Trophoblast cell (in vitro differentiated cells and primary cell): ENCODE results near the gene XKR7.

ENCODE experiments used
- DNase-seq, 2 donors: peaks; one replicate each; pipeline ENCODE4 v3.0.0-alpha.2; 2016
- H2AFZ ChIP-seq: 2 replicates; pipeline ENCODE4 v1.6.1; 2013; ENCODE audit warnings: low read length, moderate library complexity, mild to moderate bottlenecking; ENCODE audit not compliant: insufficient read depth, poor library complexity
- H2AK5ac ChIP-seq: 2 replicates; pipeline ENCODE4 v1.6.1; 2013; ENCODE audit warnings: mild to moderate bottlenecking, low read length
- H2BK120ac ChIP-seq: 2 replicates; pipeline ENCODE4 v1.6.1; 2013; ENCODE audit warnings: low read length, mild to moderate bottlenecking, moderate library complexity; ENCODE audit not compliant: insufficient read depth, poor library complexity
- H2BK12ac ChIP-seq: 2 replicates; pipeline ENCODE4 v1.6.1; 2013; ENCODE audit warnings: mild to moderate bottlenecking, low read length, moderate library complexity
- H2BK5ac ChIP-seq: 2 replicates; pipeline ENCODE4 v1.6.1; 2013; ENCODE audit warnings: low read length, low read depth, moderate library complexity, mild to moderate bottlenecking; ENCODE audit not compliant: poor library complexity
- H3K14ac ChIP-seq: 2 replicates; pipeline ENCODE4 v1.6.1; 2013; ENCODE audit warnings: mild to moderate bottlenecking, low read length
- H3K18ac ChIP-seq: 2 replicates; pipeline ENCODE4 v1.6.1; 2013; ENCODE audit warnings: mild to moderate bottlenecking, low read length
- H3K23ac ChIP-seq: 2 replicates; pipeline ENCODE4 v1.6.1; 2013; ENCODE audit warnings: low read length
- H3K27ac ChIP-seq: 2 replicates; pipeline ENCODE4 v1.5.1; 2013; ENCODE audit warnings: low read depth, mild to moderate bottlenecking, inconsistent platforms, low read length, moderate library complexity
- H3K27me3 ChIP-seq: 2 replicates; pipeline ENCODE4 v1.6.1; 2013; ENCODE audit warnings: inconsistent platforms, mild to moderate bottlenecking, low read length, moderate library complexity; ENCODE audit not compliant: insufficient read depth
- H3K36me3 ChIP-seq, 2 experiments: 1 replicate in 1 of 2; 2 replicates in 1 of 2; pipeline ENCODE4 v1.6.1; 2013; ENCODE audit warnings: low read length in 2 of 2, mild to moderate bottlenecking in 2 of 2, moderate library complexity in 1 of 2; ENCODE audit not compliant: insufficient read depth in 2 of 2, control insufficient read depth in 1 of 2
- H3K4ac ChIP-seq: 2 replicates; pipeline ENCODE4 v1.6.1; 2013; ENCODE audit warnings: low read depth, mild to moderate bottlenecking, low read length, moderate library complexity
- H3K4me1 ChIP-seq, 2 experiments: 1 replicate in 1 of 2; 2 replicates in 1 of 2; pipeline ENCODE4 v1.6.1; 2013; ENCODE audit warnings: low read length in 2 of 2, mild to moderate bottlenecking in 2 of 2, moderate library complexity in 1 of 2; ENCODE audit not compliant: insufficient read depth in 2 of 2, control insufficient read depth in 1 of 2
- H3K4me2 ChIP-seq: 2 replicates; pipeline ENCODE4 v1.6.1; 2013; ENCODE audit warnings: inconsistent platforms, mild to moderate bottlenecking, low read length, moderate library complexity
- H3K4me3 ChIP-seq: 2 replicates; pipeline ENCODE4 v1.5.1; 2013; ENCODE audit warnings: mild to moderate bottlenecking, low read depth, low read length, inconsistent platforms
- H3K79me1 ChIP-seq: one replicate; pipeline ENCODE4 v1.6.1; 2013; ENCODE audit warnings: low read length
- H3K79me2 ChIP-seq: 2 replicates; pipeline ENCODE4 v1.6.1; 2013; ENCODE audit warnings: low read length, mild to moderate bottlenecking; ENCODE audit not compliant: control insufficient read depth, insufficient read depth, poor library complexity
- H3K9ac ChIP-seq: 2 replicates; pipeline ENCODE4 v1.6.1; 2013; ENCODE audit warnings: mild to moderate bottlenecking, low read length
- H3K9me3 ChIP-seq: 2 replicates; pipeline ENCODE4 v1.6.1; 2013; ENCODE audit warnings: low read depth, mild to moderate bottlenecking, control low read depth, inconsistent platforms, low read length; ENCODE audit not compliant: insufficient read depth
- H4K12ac ChIP-seq: 2 replicates; pipeline ENCODE4 v1.6.1; 2013; ENCODE audit warnings: low read depth, mild to moderate bottlenecking, low read length, moderate library complexity
- H4K8ac ChIP-seq: 2 replicates; pipeline ENCODE4 v1.6.1; 2013; ENCODE audit warnings: low read depth, mild to moderate bottlenecking, low read length, moderate library complexity
- H4K91ac ChIP-seq: one replicate; pipeline ENCODE4 v1.6.1; 2013; ENCODE audit warnings: low read depth, mild to moderate bottlenecking, low read length, moderate library complexity
- WGBS: extraction: QIAGEN DNeasy Blood & Tissue Kit; methylation state at CpG from one replicate; pipeline ENCODE4 v1.1.7; 2013; ENCODE audit warnings: missing lambda C conversion rate; ENCODE audit not compliant: insufficient read length, insufficient coverage; ENCODE audit errors: extremely low coverage; 5-methylcytosine and 5-hydroxymethylcytosine counted together

The XKR7 gene

DNA sequence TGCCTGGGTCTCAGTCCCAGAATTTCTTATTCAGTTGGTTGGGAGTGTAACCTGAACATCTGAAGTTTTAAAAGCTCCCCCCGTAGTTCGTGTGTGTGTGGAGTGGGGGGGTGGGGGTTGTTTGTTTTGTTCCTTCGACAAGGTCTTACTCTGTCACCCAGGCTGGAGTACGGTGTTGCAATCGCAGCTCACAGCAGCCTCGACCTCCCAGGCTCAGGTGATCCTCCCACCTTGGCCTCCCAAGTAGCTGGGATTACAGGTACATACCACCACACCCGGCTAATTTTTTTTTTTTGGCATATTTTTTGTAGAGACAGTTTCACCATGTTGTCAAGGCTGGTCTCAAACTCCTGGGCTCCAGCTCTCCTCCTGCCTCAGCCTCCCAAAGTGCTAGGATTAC, 45.4 kb downstream of the XKR7 start:
- Histone ChIP-seq H2BK12ac (no peak overlapping the region), H2AFZ (no peak overlapping the region), H3K14ac (no peak overlapping the region), H3K4ac (no peak overlapping the region), H2BK120ac (no peak overlapping the region), H2AK5ac (no peak overlapping the region), H3K23ac (no peak overlapping the region), H3K4me2 (no peak overlapping the region), H4K8ac (no peak overlapping the region), H4K91ac (no peak overlapping the region), H3K79me2 (no peaks in the 10 kb centered on the region), H3K27me3 (no peaks in the 10 kb centered on the region), H3K4me3 (no peak overlapping the region), H3K36me3 (no peaks in the 10 kb centered on the region), H3K9ac (no peak overlapping the region), H3K27ac (no peak overlapping the region), H4K12ac (no peak overlapping the region), H3K18ac (no peak overlapping the region), H3K9me3 (no peaks in the 10 kb centered on the region), H2BK5ac (no peak overlapping the region), H3K79me1 (no peaks in the 10 kb centered on the region), H3K4me1 (peaks cover 0 to 2% of the 10 kb centered on the region in 2 experiments)
- peak in 1 of 2 donors; percentile 39 for DNase-seq
- no CpG with 5 or more reads among the region's 7 CpGs for WGBS

DNA sequence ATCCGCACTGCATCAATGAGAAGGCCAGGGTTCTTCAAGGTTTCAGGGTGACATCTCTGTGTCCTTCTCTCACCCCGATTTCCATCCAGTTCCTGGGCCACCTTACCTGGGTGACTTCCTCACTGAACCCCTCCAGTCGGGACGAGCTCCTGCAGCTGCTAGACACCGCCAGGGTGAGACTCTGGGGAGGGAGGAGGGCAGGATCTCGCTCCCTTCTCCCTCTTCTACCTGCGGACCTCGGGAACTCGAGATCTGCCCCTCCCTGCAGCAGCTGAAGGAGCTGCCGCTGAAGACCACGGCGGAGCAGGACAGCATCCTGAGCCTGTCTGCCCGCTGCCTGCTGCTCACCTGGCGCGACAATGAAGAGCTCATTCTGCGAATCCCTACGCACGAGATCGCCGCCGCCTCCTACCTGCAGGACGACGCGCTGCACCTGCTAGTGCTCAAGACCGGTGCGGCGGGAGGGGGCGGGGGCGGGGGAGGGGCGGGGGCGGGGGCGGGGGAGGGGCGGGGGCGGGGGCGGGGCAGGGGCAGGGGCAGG, 49.8 kb downstream of the XKR7 start:
- H4K8ac ChIP-seq = no peak overlapping the region
- H3K27ac ChIP-seq = no peak overlapping the region
- no peak overlapping the region for H3K9ac ChIP-seq
- H3K79me2 ChIP-seq = no peaks in the 10 kb centered on the region
- H3K9me3 ChIP-seq = no peaks in the 10 kb centered on the region
- H2AFZ ChIP-seq = no peak overlapping the region
- no CpG with 5 or more reads among the region's 35 CpGs for WGBS
- H3K23ac ChIP-seq = no peak overlapping the region
- H3K4me1 ChIP-seq = peaks cover 4 to 10% of the 10 kb centered on the region in 2 experiments
- H3K4me3 ChIP-seq = no peak overlapping the region
- H3K27me3 ChIP-seq = peaks cover 5% of the 10 kb centered on the region
- no peaks in the 10 kb centered on the region for H3K36me3 ChIP-seq
- peak overlapping the region; percentile 5 for H3K4me2 ChIP-seq
- DNase-seq = peak; percentile 71 to 74
- no peak overlapping the region for H4K12ac ChIP-seq
- no peak overlapping the region for H2BK5ac ChIP-seq
- no peak overlapping the region for H2BK120ac ChIP-seq
- no peak overlapping the region for H3K4ac ChIP-seq
- H4K91ac ChIP-seq = no peak overlapping the region
- H3K79me1 ChIP-seq = peaks cover 1% of the 10 kb centered on the region
- H2BK12ac ChIP-seq = no peak overlapping the region
- no peak overlapping the region for H3K14ac ChIP-seq
- H2AK5ac ChIP-seq = no peak overlapping the region
- H3K18ac ChIP-seq = no peak overlapping the region

DNA sequence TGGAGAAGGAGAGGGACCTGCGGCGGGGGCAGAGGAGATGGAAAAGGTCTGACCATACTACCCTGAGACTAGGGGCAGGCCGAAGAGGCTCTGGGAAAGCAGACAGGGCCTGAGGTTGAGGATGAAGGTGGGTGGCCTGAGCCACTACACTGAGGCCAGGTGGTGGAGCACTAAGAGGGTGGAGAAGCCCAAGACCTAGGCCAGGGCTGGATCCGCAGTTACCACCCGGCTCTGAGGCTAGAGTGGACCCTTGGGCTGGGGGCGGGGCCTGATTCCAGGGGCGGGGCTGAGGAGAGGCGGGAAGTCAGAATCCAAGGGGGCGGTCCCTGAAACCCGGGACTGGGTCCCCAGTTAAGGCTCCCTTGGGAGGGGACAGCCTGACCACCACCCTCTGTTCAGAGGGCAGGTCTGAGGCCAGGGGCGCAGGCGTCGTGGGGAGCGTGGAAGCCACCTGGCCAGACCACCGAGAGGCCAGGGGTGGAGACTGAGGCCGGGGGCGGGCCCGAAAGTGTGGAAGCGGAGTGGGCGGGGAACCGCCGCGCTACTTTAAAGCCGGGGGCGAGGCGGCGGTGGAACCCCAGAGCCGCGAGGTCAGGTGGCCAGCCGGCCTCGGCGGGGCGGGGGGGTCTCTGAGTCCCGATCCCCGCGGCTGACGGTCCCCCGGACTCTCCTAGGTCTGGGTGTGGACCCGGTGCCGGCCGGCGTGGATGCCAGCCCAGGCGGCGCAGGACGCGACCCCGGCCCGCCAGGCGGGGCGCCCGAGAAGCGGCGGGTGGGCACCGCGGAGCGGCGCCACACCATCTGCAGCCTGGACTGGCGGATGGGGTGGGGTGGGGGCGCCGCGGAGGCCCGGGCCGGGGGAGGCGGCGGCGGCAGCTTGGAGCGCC, 50.6 kb downstream of the XKR7 start:
- H3K79me2 ChIP-seq = no peaks in the 10 kb centered on the region
- H3K79me1 ChIP-seq = peaks cover 1% of the 10 kb centered on the region
- peak overlapping the region; percentile 98 for H2AFZ ChIP-seq
- H2BK5ac ChIP-seq = no peak overlapping the region
- H2BK12ac ChIP-seq = no peak overlapping the region
- no peak overlapping the region for H2AK5ac ChIP-seq
- H3K4me1 ChIP-seq = peaks cover 4 to 10% of the 10 kb centered on the region in 2 experiments
- peak in 1 of 2 donors; percentile 59 for DNase-seq
- H4K12ac ChIP-seq = peak overlapping the region; percentile 48
- H3K9me3 ChIP-seq = no peaks in the 10 kb centered on the region
- no peaks in the 10 kb centered on the region for H3K36me3 ChIP-seq
- no peak overlapping the region for H3K9ac ChIP-seq
- H3K27me3 ChIP-seq = peaks cover 5% of the 10 kb centered on the region
- H3K23ac ChIP-seq = no peak overlapping the region
- peak overlapping the region; percentile 71 for H2BK120ac ChIP-seq
- peak overlapping the region; percentile 9 for H3K27ac ChIP-seq
- no peak overlapping the region for H3K14ac ChIP-seq
- no peak overlapping the region for H4K8ac ChIP-seq
- H3K4me3 ChIP-seq = peak overlapping the region; percentile 71
- peak overlapping the region; percentile 75 for H3K18ac ChIP-seq
- H3K4ac ChIP-seq = no peak overlapping the region
- H3K4me2 ChIP-seq = peak overlapping the region; percentile 71
- H4K91ac ChIP-seq = no peak overlapping the region
- WGBS = no CpG with 5 or more reads among the region's 67 CpGs

DNA sequence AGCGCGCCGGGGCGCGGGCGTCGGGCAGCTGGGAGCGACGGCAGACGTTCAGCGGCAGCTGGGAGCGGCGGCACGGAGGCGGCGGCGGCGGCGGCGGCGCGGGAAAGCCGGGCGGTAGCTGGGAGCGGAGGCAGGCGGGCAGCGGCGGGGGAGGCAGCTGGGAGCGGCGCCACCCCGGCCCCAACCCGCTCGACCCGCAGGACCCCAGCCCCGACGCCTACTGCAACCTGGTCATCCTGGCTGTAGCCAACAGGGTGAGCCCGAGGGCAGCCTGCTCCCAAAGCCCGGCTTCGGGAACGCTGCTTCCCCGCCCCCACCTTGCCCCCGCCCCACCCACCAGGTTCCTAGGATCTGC, 51.2 kb downstream of the XKR7 start:
- H3K4ac ChIP-seq = no peak overlapping the region
- no peaks in the 10 kb centered on the region for H3K9me3 ChIP-seq
- H3K4me1 ChIP-seq = peaks cover 4 to 10% of the 10 kb centered on the region in 2 experiments
- no peak overlapping the region for H4K91ac ChIP-seq
- peaks cover 1% of the 10 kb centered on the region for H3K79me1 ChIP-seq
- H3K4me2 ChIP-seq = peak overlapping the region; percentile 71
- H3K23ac ChIP-seq = no peak overlapping the region
- no peak overlapping the region for H2BK5ac ChIP-seq
- H2BK12ac ChIP-seq = no peak overlapping the region
- peaks cover 5% of the 10 kb centered on the region for H3K27me3 ChIP-seq
- no peak overlapping the region for H3K18ac ChIP-seq
- H3K27ac ChIP-seq = no peak overlapping the region
- no peak overlapping the region for H3K14ac ChIP-seq
- H3K9ac ChIP-seq = no peak overlapping the region
- no peaks in the 10 kb centered on the region for H3K36me3 ChIP-seq
- peak overlapping the region; percentile 71 for H3K4me3 ChIP-seq
- H3K79me2 ChIP-seq = no peaks in the 10 kb centered on the region
- H4K8ac ChIP-seq = no peak overlapping the region
- no peak overlapping the region for H2AK5ac ChIP-seq
- no CpG with 5 or more reads among the region's 42 CpGs for WGBS
- H2BK120ac ChIP-seq = no peak overlapping the region
- no peak overlapping the region for H4K12ac ChIP-seq
- H2AFZ ChIP-seq = no peak overlapping the region
- peak in 1 of 2 donors; percentile 37 for DNase-seq
